ENCODE results near the gene SLC29A1. TPM values are rescaled to one million over a fixed set of nuclear protein-coding genes. Genes with fewer than 3 reads are reported as not detected.
A peak's percentile ranks its signal among the peaks of the same experiment; 100 is the strongest.

The SLC29A1 gene
- total RNA-seq, 4 donors from 2014 or later: 61.7 to 317 (median 87.0) TPM

DNA sequence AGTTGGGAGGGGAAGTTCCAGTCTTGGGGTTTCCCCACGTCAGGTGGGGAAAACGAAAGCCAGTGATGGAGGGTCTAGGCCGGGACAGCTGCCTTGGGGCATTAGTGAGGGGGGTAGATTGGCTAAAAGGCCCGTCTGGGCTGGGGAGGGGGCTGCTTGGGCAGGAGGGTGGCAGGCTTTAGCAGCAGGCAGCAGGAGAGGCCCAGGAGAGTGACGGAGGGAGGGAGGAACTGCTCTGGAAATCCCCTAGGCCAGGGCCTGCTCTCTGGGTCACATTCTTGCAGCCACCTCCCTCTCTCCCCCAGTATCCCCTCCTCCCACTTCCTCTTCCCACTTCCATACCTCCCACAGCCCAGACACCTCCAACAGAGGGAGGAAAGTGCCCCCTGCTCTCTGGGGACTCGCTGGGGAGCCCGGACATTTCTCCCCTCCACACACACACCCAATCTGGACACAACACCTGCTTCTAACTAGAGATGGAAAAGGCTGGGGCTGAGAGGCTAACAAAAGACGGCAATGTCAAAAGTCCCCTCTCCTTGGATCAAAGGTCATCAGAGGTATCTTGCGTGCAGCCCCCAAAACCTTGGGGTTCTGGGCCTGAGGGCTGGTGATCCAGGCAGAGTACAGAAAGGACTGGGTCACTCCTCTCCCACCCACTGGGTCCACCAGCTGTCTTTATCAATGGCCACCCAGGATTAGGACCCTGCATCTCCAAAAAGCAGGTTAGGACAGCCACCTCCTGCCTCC, 40.1 kb downstream of the SLC29A1 start:
- DNase-seq (ENCODE audit: low spot score) (no peak), ATAC-seq (ENCODE audit: low FRiP score) (no peak)
- TF ChIP-seq, protein P1, sequence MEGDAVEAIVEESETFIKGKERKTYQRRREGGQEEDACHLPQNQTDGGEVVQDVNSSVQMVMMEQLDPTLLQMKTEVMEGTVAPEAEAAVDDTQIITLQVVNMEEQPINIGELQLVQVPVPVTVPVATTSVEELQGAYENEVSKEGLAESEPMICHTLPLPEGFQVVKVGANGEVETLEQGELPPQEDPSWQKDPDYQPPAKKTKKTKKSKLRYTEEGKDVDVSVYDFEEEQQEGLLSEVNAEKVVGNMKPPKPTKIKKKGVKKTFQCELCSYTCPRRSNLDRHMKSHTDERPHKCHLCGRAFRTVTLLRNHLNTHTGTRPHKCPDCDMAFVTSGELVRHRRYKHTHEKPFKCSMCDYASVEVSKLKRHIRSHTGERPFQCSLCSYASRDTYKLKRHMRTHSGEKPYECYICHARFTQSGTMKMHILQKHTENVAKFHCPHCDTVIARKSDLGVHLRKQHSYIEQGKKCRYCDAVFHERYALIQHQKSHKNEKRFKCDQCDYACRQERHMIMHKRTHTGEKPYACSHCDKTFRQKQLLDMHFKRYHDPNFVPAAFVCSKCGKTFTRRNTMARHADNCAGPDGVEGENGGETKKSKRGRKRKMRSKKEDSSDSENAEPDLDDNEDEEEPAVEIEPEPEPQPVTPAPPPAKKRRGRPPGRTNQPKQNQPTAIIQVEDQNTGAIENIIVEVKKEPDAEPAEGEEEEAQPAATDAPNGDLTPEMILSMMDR (IDR thresholded peaks at IDR 0.05): no peak

DNA sequence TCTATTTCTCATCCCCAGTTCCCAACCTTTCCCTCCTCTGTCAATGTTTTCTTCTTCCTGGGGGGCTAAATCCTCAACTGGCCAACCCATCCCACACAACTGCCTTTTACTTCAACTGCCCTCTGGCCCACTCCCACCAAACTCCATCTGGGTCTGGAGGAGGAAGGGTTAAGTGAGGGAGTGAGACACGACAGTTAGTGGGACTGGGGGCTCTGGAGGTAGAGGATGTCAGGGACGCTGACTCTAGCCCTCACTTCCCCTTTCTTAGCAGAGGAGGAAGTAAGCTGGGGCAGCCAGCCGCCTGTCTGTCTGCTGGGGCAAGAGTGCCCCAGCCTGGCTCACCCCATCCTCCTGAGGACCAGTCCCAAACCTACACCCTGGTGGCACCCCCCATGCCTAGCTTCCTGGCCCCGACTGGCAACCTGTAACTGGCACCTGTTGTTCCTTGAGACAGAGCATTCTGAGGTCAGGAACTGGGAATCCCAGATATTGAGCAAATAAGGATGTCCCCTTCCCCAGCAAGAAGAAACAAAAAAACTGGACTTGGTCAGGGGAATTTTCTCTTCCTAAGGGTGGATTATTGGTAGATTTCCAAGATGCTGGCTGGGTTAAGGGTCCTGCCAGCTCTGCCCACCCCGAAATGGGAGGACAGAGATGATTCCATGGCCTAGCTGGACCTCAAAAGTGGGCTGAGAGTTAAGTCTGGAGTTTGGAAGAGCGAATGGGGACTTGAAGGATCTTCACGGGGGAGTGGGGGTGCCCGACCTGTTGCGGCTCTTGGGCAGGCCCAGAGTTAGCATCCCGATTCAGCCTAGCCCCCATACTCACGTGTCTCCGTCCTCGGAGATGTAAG, 41.0 kb downstream of the SLC29A1 start:
- TF ChIP-seq, protein P1 (IDR thresholded peaks at IDR 0.05): no peak
- no peak for DNase-seq (ENCODE audit: low spot score)
- ATAC-seq (ENCODE audit: low FRiP score): peak; percentile 0

DNA sequence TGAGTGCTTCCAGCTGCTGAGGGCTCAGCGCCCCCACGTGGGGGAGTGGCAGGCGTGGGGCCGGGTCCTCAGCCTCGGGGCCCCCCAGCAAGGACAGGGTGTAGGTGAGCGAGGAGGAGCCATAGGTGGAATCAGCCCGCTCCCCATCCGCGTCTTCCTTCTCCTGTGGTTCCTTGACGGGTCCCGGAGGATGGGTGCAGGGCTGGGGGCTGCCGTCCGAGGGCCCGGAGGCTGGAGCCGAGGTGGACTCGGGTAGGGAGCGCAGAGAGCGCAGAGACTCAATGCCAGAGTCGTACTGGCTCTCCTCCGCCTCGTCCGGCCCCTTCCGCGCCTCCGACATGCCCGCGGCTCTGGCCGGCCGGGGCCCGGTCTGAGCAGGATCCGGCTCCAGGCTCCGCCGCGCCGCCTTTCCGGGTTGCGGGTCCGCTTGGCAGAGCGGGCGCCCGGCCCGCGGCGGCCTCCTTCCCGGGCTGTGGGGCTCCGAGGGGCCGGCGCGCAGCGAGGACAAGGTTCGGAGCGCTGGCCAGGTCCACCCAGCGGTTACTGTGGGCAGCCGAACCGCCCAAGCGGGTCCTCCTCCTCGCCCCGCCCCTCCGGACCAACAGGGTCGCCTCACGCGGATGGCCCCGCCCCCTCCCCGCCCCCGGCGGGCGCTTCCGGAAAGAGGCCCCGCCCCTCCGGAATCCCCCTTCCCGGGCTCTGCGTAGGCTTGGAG, 41.8 kb downstream of the SLC29A1 start, which contains the start of gene NFKBIE:
Gene NFKBIE, minus strand, starts transcription at position 545 of the 715 bp plus-strand sequence. Its CDS starts 205 bp downstream, at position 340.
- DNase-seq (ENCODE audit: low spot score) (peak; percentile 90), ATAC-seq (ENCODE audit: low FRiP score) (peak; percentile 88)
- TF ChIP-seq, protein P1 (IDR thresholded peaks at IDR 0.05): no peak

DNA sequence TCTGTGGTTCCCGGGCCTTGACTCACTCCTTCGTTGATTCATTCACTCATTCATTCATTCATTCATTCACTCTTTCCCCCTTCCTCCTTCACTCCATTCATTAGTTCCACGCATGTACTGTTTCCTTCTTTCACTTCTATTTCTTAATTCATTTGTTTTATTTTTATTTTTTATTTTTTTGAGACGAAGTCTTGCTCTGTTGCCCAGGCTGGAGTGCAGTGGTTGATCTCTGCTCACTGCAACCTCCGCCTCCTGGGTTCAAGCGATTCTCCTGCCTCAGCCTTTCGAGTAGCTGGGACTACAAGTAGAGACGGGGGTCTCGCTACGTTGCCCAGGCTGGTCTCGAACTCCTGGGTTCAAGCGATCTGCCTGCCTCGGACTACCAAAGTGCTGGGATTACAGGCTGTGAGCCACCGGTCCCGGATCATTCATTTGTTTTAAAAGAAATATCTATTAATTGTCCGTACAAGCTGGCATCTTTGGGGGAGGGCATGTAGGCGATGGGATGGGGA, 42.4 kb downstream of the SLC29A1 start:
- ATAC-seq (ENCODE audit: low FRiP score): no peak
- DNase-seq (ENCODE audit: low spot score): no peak
- TF ChIP-seq, protein P1 (IDR thresholded peaks at IDR 0.05): no peak

DNA sequence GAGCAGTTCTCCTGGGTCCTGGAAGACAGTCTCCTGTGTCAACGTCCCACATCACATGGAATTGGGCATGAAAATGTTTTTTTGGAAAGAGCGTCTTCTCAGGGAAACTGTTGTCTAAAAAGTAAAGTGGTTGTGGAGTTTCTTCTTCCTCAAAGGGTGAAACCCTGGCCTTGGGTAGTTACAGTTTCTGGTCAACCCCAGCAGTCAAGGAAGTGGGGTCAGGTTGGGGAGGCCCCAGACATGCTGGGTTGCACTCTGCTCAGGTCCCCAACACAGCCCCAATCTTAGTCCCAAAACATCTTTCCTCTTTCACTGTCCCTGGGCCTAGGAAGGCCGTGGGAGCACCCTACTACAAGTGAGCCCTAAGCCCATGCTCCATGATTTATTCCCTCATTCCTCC, 43.0 kb downstream of the SLC29A1 start:
- ATAC-seq (ENCODE audit: low FRiP score) (no peak), DNase-seq (ENCODE audit: low spot score) (no peak)
- TF ChIP-seq, protein P1 (IDR thresholded peaks at IDR 0.05): no peak

DNA sequence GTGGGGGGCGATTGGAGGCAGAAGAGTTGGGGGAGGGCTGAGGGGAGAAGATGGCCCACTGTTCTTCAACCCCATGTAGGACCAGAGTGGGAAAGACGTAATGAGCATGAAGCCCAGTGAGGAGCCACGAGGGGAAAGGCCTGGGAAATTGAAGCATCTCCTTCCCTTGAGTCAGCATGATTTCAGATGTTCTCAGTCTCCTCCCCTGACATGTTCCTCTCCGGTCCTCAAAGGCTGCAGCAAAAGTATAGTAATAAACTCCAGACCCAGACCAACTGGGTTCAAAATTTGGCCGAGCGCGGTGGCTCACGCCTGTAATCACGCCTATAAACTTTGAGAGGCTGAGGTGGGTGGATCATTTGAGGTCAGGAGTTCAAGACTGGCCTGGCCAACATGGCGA, 43.9 kb downstream of the SLC29A1 start:
- TF ChIP-seq, protein P1 (IDR thresholded peaks at IDR 0.05): no peak
- DNase-seq (ENCODE audit: low spot score): no peak
- no peak for ATAC-seq (ENCODE audit: low FRiP score)

All from omental fat pad (tissue), 4 donors.